ENCODE results near the gene CDC25B.
"Not testable (repeated sequence)": the region's sequence is repeated elsewhere in the genome, so short reads cannot be mapped to it uniquely, and the experiment has no call there.

CDC25B gene

GRCh38 chr20:3829891-3830290, 33.8 kb downstream of the CDC25B start:
- DNase-seq (ENCODE audit: low read depth) = not testable (repeated sequence)

GRCh38 chr20:3836132-3836531, 40.0 kb downstream of the CDC25B start:
- no peak for DNase-seq (ENCODE audit: low read depth)

- DNase-seq (ENCODE audit: low read depth) = no peak
Measured at GRCh38 chr20:3839328-3839727, 43.2 kb downstream of the CDC25B start.

- not testable (repeated sequence) for DNase-seq (ENCODE audit: low read depth)
Measured at GRCh38 chr20:3840201-3840600, 44.1 kb downstream of the CDC25B start.

GRCh38 chr20:3842348-3842930, 46.3 kb downstream of the CDC25B start:
- no peak for DNase-seq (ENCODE audit: low read depth)

- no peak for DNase-seq (ENCODE audit: low read depth)
Measured at GRCh38 chr20:3843490-3843889, 47.4 kb downstream of the CDC25B start.

GRCh38 chr20:3843990-3844619, 48.0 kb downstream of the CDC25B start:
- not testable (repeated sequence) for DNase-seq (ENCODE audit: low read depth)

- no peak for DNase-seq (ENCODE audit: low read depth)
Measured at GRCh38 chr20:3846378-3846739, 50.2 kb downstream of the CDC25B start.

GRCh38 chr20:3846740-3847428, 50.8 kb downstream of the CDC25B start, which contains the start of gene MAVS:
TSS of gene MAVS (plus strand) at chr20:3846834. CDS start at chr20:3854625, 7,791 bp downstream.
- DNase-seq (ENCODE audit: low read depth) = peak; percentile 77

GRCh38 chr20:3847429-3847940, 51.4 kb downstream of the CDC25B start:
- no peak for DNase-seq (ENCODE audit: low read depth)

GRCh38 chr20:3848565-3848964, 52.5 kb downstream of the CDC25B start:
- DNase-seq (ENCODE audit: low read depth) = no peak

GRCh38 chr20:3854462-3854871, 58.4 kb downstream of the CDC25B start:
- DNase-seq (ENCODE audit: low read depth) = no peak
